IPS-15b (cell line): ENCODE data around the gene CAMK2B.
"Not testable (repeated sequence)": the region's sequence is repeated elsewhere in the genome, so short reads cannot be mapped to it uniquely, and the experiment has no call there.

ENCODE experiments used
- H3K27me3 ChIP-seq: one replicate; pipeline ENCODE4 v1.6.1; 2013; ENCODE audit warnings: low read length; ENCODE audit not compliant: control insufficient read depth, insufficient read depth
- H3K36me3 ChIP-seq: one replicate; pipeline ENCODE4 v1.6.1; 2013; ENCODE audit warnings: low read length; ENCODE audit not compliant: control insufficient read depth, insufficient read depth
- H3K4me1 ChIP-seq: one replicate; pipeline ENCODE4 v1.6.1; 2013; ENCODE audit warnings: mild to moderate bottlenecking, low read length; ENCODE audit not compliant: control insufficient read depth, insufficient read depth
- H3K4me3 ChIP-seq: one replicate; pipeline ENCODE4 v1.5.1; 2013; ENCODE audit warnings: low read depth, low read length
- H3K9ac ChIP-seq: one replicate; pipeline ENCODE4 v1.6.1; 2013; ENCODE audit warnings: low read depth, mild to moderate bottlenecking, low read length
- H3K9me3 ChIP-seq: one replicate; pipeline ENCODE4 v1.6.1; 2013; ENCODE audit warnings: mild to moderate bottlenecking, low read length; ENCODE audit not compliant: control insufficient read depth, insufficient read depth

The CAMK2B gene

DNA sequence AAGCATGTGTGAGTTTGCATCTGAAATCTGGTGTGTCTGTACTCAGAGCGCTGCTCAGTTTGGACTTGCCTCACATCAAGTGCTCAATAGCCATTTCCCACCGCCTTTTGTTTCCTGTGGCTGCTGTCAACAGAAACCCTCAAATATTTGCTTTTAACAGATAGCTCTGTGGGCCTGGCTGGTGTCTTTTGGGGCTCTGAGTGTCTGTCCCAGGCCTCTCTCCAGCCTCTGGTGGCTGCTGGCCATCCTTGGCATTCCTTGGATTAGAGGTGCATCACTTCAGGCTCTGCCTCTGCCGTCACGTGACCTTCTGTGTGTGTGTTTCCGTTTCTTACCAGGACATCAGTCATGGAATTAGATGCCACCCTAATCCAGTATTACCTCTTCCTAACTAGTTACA, 115.3 kb downstream of the CAMK2B start:
- Histone ChIP-seq H3K27me3 (no peaks in the 10 kb centered on the region), H3K9ac (no peak overlapping the region), H3K4me1 (peaks cover 8% of the 10 kb centered on the region), H3K36me3 (peaks cover 54% of the 10 kb centered on the region), H3K4me3 (no peak overlapping the region), H3K9me3 (no peaks in the 10 kb centered on the region)

DNA sequence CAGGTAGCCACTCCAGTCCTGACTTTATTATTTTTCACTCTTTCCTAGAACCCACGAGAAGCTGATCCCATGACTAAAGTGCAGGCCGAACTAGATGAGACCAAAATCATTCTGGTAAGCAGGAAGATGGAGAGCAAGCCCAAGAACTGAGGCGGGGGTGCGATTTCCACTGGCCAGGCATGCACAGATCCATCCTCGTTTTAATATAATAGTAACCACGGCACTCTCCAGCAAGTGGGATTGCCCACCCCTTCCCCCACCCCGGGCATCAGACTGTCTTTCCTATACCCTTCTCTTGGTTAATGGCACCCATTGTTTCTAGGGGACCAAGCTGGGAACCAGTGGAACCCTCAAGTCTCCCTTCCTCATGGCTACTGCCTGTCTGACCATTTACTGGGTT, 117.3 kb downstream of the CAMK2B start:
- H3K36me3 ChIP-seq = peaks cover 53% of the 10 kb centered on the region

DNA sequence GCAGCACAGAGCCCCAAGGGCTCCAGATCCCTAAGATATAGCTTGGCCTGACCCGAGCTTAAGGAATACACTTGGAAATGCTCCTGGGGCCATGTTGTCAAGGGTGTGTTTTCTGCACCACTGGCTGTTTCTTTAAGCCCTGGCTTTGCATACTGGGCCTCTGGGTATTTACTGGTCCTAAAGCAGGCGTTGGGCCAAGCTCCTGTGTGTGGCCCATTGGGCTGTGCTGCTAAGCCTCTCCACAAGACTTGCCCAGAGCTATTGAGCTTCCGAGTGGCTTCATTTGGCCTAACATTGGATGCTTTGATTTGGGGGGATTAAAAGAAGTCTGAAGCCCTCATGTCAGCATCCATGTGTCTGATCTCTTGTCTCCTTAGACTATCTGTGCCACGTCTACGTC, 119.4 kb downstream of the CAMK2B start:
- Histone ChIP-seq H3K27me3 (no peaks in the 10 kb centered on the region), H3K4me1 (no peaks in the 10 kb centered on the region), H3K9ac (no peak overlapping the region), H3K9me3 (no peaks in the 10 kb centered on the region), H3K36me3 (peaks cover 41% of the 10 kb centered on the region), H3K4me3 (no peak overlapping the region)

More for the DNA sequence above, 117.3 kb downstream of the CAMK2B start:
- Histone ChIP-seq H3K9me3 (no peaks in the 10 kb centered on the region), H3K27me3 (no peaks in the 10 kb centered on the region), H3K9ac (no peak overlapping the region), H3K4me3 (no peak overlapping the region), H3K4me1 (no peaks in the 10 kb centered on the region)

DNA sequence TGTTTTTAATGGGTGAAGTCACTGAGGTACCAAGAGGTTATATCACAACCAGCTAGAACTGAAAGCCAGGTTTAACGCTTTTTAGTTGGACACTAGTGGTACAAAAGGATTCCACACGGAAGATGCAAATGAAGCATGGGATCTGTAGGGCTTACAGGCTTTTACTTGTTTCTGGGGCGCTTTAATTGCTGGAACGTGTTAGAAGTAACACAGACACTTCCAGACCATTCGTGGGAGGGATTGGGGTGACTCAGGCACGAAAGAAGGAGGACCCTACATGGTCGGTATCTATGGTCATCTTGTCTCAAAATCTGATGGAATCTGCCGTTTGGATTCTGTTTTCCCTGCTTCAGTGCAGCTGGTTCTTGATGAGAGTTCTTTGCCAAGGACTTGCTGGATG, 123.6 kb downstream of the CAMK2B start:
- Histone ChIP-seq H3K9ac (peak overlapping the region; percentile 74), H3K36me3 (peaks cover 14% of the 10 kb centered on the region), H3K4me3 (peak overlapping the region; percentile 94), H3K4me1 (no peaks in the 10 kb centered on the region), H3K9me3 (no peaks in the 10 kb centered on the region), H3K27me3 (no peaks in the 10 kb centered on the region)

DNA sequence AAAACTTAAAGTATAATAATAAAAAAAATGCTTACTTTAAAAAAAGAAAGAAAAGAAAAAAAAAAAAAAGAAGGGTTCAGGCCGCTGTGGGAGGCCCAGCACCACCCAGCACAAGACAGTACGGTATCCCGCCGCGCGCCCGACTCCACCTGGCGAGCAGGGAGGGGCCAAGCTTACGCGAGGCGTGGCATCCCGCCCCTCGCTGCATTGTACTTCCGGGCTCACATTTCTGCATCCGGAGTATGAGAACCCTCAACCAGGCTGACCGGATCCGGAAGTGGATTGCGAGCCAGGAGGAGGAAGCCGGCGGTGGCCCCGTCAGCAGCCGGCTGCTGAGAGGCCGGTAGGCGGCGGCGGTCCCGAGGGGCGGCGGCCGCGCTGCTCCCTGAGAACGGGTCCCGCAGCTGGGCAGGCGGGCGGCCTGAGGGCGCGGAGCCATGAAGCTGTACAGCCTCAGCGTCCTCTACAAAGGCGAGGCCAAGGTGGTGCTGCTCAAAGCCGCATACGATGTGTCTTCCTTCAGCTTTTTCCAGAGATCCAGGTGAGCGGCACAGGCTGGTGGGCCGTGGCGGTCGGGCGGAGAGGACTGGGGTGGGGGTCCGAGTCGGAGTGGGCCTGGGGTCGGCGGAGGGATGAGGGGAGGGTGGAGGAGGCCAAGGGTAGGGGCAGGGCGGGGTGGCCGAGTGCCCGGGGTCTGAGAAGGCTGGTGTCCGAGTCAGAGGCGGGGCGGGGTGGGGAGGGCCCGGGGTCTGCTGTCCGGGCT, 124.5 kb downstream of the CAMK2B start, which contains the start of gene YKT6:
YKT6 (plus strand) TSS at position 280 of the 763 bp plus-strand sequence; CDS start at position 438, 158 bp downstream.
- Histone ChIP-seq H3K9ac (peak within 1 kb of the TSS; percentile 81), H3K4me1 (no peaks in the 10 kb centered on the region), H3K4me3 (peak within 1 kb of the TSS; percentile 94), H3K36me3 (peaks cover 5% of the 10 kb centered on the region), H3K27me3 (no peaks in the 10 kb centered on the region), H3K9me3 (no peaks in the 10 kb centered on the region)

DNA sequence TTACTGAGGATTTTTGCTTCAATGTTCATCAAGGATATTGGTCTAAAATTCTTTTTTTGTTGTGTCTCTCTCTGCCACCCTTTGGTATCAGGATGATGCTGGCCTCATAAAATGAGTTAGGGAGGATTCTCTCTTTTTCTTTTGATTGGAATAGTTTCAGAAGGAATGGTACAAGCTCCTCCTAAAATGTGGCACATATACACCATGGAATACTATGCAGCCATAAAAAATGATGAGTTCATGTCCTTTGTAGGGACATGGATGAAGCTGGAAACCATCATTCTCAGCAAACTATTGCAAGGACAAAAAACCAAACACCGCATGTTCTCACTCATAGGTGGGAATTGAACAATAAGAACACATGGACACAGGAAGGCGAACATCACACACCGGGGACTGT, 125.2 kb downstream of the CAMK2B start:
- not testable (repeated sequence) for H3K9ac ChIP-seq, H3K4me3 ChIP-seq

DNA sequence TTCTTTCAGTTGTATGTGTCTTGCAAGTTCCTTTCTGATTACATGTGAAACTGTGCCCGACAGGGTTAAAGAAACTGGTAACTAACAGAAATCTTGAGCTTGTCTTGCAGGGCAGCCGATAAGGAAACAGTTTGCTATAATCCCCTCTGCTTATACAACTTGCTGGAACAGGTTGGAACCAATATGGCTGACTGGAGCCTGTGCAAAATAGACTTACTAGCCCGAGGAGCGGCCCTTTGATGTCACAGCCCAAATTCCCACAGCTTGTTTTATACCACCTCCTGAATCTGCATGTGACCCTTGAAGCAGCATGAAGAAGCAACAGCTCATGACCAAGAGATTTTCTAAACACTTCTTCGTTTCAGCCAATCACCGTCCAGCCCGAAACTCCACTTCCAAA, 127.9 kb downstream of the CAMK2B start:
- Histone ChIP-seq H3K4me1 (no peaks in the 10 kb centered on the region), H3K27me3 (no peaks in the 10 kb centered on the region), H3K4me3 (no peak overlapping the region), H3K9ac (no peak overlapping the region), H3K9me3 (no peaks in the 10 kb centered on the region), H3K36me3 (no peaks in the 10 kb centered on the region)

More for the DNA sequence above, 125.2 kb downstream of the CAMK2B start:
- H3K36me3 ChIP-seq, H3K27me3 ChIP-seq, H3K9me3 ChIP-seq, H3K4me1 ChIP-seq: not testable (repeated sequence)

DNA sequence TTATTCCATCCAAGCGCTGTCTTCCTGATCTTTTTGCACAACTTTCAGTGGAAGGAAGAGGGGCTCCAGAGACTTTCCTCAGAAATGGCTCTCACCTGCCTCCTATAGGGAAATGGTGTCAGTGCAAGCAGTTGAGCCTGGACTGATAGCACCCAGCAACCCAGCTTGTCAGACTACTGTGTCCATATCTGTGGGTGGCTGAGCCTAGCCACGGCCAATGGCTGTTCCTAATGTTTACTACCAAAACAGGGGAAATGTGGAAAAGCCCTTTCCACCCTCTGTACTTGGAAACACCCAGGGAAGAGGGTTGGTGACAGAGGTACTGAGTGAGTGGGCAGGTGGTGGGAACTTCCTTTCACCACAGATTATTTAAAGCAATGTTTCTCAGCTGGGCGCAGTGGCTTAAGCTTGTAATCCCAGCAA, 128.9 kb downstream of the CAMK2B start:
- Histone ChIP-seq H3K27me3 (no peaks in the 10 kb centered on the region), H3K4me1 (no peaks in the 10 kb centered on the region), H3K9ac (no peak overlapping the region), H3K4me3 (no peak overlapping the region), H3K36me3 (no peaks in the 10 kb centered on the region), H3K9me3 (no peaks in the 10 kb centered on the region)

DNA sequence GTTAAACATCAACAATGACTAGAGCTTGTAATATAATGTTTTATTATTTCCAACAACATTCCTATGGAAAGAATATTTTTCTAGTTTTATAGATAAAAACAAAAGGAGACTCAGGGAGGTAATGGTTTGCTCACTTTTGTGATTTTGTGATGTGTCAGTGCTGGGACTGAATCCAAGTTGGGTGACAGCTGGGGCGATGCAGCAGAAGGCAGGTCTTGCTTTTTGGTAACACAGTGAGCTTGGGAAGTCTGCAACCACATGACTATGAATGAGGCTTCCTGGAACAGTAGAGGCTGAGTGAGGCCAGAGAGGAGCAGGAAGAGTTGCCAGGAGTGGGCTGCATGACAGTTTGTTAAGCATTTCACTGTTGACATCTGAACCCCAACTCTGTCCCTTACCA, 129.5 kb downstream of the CAMK2B start:
- Histone ChIP-seq H3K4me1 (no peaks in the 10 kb centered on the region), H3K9ac (no peak overlapping the region), H3K9me3 (no peaks in the 10 kb centered on the region), H3K36me3 (no peaks in the 10 kb centered on the region), H3K4me3 (no peak overlapping the region), H3K27me3 (no peaks in the 10 kb centered on the region)

DNA sequence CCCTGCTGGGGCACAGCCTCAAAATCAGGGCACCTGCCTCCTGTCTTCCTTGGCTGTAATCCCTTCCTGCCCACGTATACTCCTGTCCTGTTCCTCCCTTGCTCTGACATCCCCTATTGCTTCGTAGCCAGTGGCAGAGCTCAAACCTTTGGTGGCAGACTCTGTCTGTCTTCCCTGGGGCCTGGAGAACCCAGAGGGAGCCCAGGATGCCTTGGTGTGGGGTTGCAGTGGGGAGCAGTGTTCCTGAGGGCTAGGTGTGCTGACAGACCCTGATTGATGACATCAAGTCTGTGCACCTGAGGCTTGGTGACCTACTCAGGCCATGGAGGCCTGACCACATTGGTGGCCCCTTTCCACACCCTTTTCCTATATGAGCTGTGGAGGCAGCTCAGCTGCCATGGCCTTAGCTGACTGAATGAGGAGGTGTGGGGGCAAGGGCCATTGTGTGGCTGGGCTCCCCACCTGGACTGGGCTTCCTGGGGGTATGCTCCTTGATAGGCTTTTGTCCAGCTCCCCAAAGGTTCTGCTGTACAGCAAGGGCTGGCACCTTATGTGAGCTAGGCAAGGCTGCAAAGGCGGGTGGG, 130.7 kb downstream of the CAMK2B start:
- H3K4me3 ChIP-seq = no peak overlapping the region
- no peaks in the 10 kb centered on the region for H3K27me3 ChIP-seq
- no peak overlapping the region for H3K9ac ChIP-seq
- H3K36me3 ChIP-seq = no peaks in the 10 kb centered on the region
- no peaks in the 10 kb centered on the region for H3K4me1 ChIP-seq
- H3K9me3 ChIP-seq = no peaks in the 10 kb centered on the region

DNA sequence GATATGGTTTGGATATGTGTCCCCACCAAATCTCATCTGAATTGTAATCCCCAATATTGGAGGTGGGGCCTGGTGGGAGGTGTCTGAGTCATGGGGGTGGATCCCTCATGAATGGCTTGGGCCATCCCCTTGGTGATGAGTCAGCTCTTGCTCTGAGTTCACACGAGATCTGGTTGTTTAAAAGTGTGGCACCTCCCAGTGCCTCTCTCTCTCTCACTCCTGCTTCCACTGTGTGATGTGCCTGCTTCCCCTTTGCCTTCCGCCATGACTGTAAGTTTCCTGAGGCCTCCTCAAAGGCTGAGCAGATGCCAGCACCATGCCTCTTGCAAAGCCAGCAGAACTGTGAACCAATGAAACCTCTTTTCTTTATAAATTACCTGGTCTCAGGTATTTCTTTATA, 131.3 kb downstream of the CAMK2B start:
- no peak overlapping the region for H3K4me3 ChIP-seq

More for the DNA sequence above, 131.3 kb downstream of the CAMK2B start:
- Histone ChIP-seq H3K9ac (no peak overlapping the region), H3K36me3 (no peaks in the 10 kb centered on the region), H3K4me1 (no peaks in the 10 kb centered on the region), H3K9me3 (no peaks in the 10 kb centered on the region), H3K27me3 (no peaks in the 10 kb centered on the region)
